Stimulated activated CD8-positive, alpha-beta memory T cell treated with anti-CD3 and anti-CD28 coated beads, Interleukin-12 subunit alpha, Interleukin-12 subunit beta, amount 100 ng/mL, for 24 hours (primary cell): ENCODE data around the gene FHL1.
"Not testable (repeated sequence)": the region's sequence is repeated elsewhere in the genome, so short reads cannot be mapped to it uniquely, and the experiment has no call there.

ENCODE experiments used
- DNase-seq: peaks from one replicate; pipeline ENCODE4 v3.0.0-alpha.2; 2020; ENCODE audit errors: extremely low read depth

FHL1 gene

GRCh38 chrX:136146614-136147314 lies 569 bp upstream of the FHL1 start:
- no peak for DNase-seq

- DNase-seq = no peak
Measured at GRCh38 chrX:136147976-136148375, 643 bp downstream of the FHL1 start.

GRCh38 chrX:136148391-136148790 lies 1.1 kb downstream of the FHL1 start:
- no peak for DNase-seq

DNA sequence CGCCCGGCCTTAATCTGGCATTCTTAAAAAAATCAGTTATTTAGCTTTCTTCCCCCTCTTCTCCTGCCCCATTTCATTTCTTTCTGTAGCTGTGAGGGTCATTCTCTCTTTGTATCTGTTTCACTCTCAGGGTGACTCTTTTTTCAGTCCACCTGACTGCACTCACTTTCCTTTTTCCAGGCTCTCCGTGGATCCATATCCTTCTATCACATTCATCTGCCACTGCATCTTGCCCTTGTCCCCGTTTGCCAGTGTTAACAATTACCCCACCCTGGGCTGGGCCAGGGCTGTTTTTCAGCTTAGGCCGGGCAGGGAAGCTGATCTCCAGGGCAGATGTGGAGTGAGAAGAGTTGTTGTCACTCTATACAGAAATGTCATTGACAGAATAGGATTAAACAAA lies 7.7 kb downstream of the FHL1 start:
- no peak for DNase-seq

DNA sequence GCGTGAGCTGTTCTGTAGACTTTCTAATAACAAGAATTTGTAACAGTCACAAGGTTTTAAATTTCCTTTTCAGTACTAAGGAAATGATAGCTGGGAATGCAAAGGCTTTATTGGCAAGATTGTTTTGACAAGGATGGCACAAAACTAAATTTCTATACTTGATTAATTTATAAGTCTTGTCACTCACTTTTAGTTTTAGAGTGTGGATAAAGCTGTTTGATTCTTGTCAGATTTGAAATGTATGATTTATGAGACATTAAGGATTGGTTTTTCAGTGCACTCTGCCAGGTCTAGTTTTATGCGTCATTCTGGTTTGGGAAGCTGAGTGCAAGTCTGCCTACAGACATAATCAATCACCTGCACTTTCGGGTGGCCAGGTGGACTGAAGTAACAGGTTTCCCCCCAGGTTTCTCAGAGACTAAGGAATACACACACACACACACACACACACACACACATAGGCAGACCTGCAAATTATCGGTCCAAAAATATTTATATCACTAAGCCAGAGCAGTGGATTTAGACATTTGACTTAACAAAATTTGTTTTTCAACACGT lies 9.3 kb downstream of the FHL1 start:
- DNase-seq = no peak

DNA sequence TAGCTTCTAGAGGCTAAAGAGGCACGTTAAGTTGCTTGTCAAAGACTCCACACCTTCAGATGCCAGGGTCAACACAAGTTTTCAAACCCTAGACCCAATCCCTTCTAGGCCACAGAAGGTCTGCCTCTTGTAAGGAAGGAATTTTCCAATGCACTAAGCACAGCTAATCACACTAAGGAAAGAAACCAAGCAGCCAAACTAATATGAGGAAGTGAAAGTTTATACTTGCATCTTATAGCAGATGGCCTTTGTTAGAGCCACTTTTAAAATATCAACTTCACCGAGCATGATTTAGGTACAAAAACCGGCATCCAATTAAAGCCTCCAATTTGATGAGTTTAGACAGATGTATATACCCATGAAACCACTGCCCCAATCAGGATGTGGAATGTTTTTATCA lies 9.9 kb downstream of the FHL1 start:
- no peak for DNase-seq

GRCh38 chrX:136158685-136159084 lies 11.4 kb downstream of the FHL1 start:
- no peak for DNase-seq

DNA sequence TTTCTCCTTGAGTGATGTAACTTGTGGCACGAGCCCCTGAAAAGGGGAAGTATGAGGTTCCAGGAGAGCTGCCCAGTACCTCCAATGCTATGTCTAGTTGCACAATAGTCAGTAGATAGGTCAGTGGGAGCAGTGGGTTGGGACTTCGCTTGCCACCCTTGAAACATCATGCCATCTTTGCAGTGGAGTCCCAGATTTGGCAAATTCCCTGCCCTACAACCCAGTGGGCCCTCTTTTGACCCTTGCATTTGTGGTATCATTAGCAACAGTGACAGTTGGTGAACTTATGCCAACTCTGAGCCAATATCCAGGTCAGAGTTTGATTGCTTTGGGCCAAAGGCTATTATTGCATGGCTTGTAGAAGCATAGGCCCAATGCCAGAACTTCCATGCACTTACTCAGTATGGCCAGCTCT lies 12.3 kb downstream of the FHL1 start:
- DNase-seq = no peak

GRCh38 chrX:136162827-136163570 lies 15.7 kb downstream of the FHL1 start:
- DNase-seq = no peak

DNA sequence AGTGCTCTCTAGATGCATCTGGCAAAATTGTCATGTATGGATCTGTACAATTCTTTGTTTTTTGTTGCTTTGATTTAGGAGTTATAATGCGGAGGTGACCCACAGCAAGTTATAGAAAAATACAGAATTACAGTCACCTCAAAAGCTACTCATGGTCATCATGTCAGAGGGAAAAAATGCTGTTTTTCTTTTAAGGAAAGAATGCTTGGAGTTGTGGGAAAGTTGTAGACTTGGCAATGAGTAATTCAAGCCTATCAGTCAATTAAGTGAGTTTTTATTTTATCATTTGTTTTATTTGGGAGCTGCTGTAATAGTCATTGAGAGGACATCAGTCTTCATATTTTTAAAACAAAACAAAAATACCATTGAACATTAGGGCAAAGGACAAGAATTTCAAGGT lies 16.4 kb downstream of the FHL1 start:
- no peak for DNase-seq

- DNase-seq = no peak
Measured at GRCh38 chrX:136165406-136165805, 18.1 kb downstream of the FHL1 start.

GRCh38 chrX:136166221-136166855 lies 19.0 kb downstream of the FHL1 start:
- no peak for DNase-seq

- not testable (repeated sequence) for DNase-seq
Measured at GRCh38 chrX:136167989-136168388, 20.7 kb downstream of the FHL1 start.

- DNase-seq = no peak
Measured at GRCh38 chrX:136168929-136169735, 21.8 kb downstream of the FHL1 start.

GRCh38 chrX:136170139-136170800 lies 22.9 kb downstream of the FHL1 start:
- DNase-seq = no peak

DNA sequence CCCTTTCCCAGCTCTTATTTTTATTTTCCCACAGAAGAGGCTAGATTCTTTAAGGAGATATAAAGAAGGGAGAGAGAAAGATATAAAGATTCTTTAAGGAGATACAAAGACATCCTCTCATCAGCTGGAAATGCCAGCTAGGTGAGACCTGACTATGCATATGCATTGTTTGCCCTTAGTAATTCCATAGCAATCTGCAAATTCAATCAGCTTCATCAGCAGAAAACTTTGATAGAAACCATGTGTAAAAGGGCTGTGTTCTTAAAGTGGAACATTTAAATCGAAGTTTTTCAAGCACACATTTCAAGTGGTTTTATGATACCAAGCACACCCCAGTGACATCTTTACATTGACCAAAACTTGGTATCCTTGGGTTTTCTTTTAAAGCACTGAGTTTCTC lies 24.1 kb downstream of the FHL1 start:
- DNase-seq = no peak

DNA sequence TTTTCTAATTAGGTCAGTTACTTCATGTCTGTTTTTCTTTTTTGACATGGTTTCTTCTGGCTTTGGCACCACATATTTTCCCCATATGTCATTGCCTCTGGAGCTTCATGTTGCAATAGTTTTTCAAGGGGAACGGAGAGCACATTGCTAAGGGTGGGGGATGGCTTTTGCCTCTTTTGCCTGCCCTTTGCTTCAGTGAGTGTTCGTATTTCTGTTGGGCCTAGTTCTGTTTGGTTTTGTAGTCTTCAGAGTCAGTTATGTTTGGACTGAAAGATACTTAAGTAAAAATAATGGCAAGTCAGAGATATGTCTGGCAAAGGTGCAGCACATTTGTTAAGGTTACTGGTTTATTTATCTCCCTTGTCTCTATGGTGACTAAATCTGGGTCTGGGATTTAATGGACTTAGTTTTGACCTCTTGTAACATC lies 29.1 kb downstream of the FHL1 start:
- DNase-seq = no peak

DNA sequence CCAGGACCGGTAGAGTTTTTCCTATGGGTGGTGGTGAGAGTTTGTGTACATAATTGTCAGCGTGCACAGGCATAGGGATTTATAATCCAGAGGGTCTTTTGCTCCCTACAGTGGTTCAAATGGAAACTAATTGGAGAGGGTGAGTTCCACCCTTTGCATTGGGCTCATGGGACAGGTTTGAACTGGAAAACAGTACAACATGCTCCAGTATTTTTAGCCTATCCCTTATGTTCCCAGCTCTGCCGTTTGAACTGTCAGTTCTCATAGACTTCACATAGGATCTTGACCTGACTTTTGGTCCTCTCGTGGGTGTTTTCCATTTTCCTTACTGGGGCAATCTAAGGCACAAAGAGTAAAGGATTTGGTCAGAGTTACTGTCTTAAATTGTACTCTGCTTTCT lies 31.8 kb downstream of the FHL1 start:
- no peak for DNase-seq

DNA sequence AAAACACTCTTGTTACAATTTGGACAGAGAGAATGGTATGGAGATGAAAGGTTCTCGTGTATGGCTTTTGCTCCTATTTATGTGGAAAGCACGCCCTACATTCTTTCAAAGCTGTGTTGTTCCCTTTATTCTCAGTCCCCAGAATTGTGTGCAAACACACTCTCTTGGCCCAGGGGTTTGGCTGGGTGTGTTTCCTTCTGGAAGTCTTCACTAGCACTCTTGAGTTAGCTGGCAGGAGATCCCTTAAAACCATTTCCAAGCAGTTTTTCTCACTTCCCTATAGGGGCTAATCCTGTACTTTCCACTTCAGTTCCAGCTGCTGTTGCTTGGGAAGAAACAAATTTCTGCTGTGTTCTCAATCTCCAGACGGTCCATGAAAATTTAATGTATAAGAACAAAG lies 35.1 kb downstream of the FHL1 start:
- DNase-seq = no peak

DNA sequence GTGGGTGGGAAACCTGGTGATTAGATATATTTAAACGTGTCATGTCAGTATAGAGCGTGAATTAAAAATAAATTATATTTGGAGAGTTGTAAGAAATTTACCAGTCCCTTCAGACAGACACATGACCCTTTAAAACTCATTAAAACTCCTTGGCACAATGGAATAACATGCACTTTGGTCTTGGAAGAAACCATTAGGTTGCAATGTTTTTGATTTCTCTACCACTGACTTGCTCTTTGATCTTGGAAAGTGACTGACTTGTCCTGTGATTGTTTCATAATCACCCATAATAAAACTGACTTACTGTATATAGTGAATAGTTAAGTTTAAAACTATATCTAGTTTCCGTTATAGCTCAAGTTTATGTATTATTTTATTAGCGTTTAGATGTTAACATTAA lies 35.8 kb downstream of the FHL1 start:
- no peak for DNase-seq

- DNase-seq = no peak
Measured at GRCh38 chrX:136183917-136184316, 36.6 kb downstream of the FHL1 start.
